ENCODE measurements around the gene C1orf105. TPM values are rescaled to one million over a fixed set of nuclear protein-coding genes. Genes with fewer than 3 reads are reported as not detected.
"Not testable (repeated sequence)": the region's sequence is repeated elsewhere in the genome, so short reads cannot be mapped to it uniquely, and the experiment has no call there.

C1orf105 gene
- total RNA-seq, 1 donor from 2014 or later, result not detected

- ATAC-seq, result no peak
- DNase-seq (ENCODE audit: low spot score), result no peak
- intact Hi-C loops (cut with DNase I), result no loop called here
Measured at GRCh38 chr1:172473842-172474241, 53.4 kb downstream of the C1orf105 start.

GRCh38 chr1:172476218-172476811, 55.8 kb downstream of the C1orf105 start:
- DNase-seq (ENCODE audit: low spot score) (no peak), ATAC-seq (no peak)
- intact Hi-C loops (cut with DNase I), result no loop called here

- intact Hi-C loops (cut with DNase I), result no loop called here
- ATAC-seq, result no peak
Measured at GRCh38 chr1:172477216-172477615, 56.7 kb downstream of the C1orf105 start.

GRCh38 chr1:172477741-172478140, 57.3 kb downstream of the C1orf105 start:
- intact Hi-C loops (cut with DNase I), result no loop called here
- no peak for DNase-seq (ENCODE audit: low spot score)
- ATAC-seq, result no peak

More at GRCh38 chr1:172477216-172477615, 56.7 kb downstream of the C1orf105 start:
- no peak for DNase-seq (ENCODE audit: low spot score)

- intact Hi-C loops (cut with DNase I), result no loop called here
- DNase-seq (ENCODE audit: low spot score) (no peak), ATAC-seq (no peak)
Measured at GRCh38 chr1:172478485-172478884, 58.0 kb downstream of the C1orf105 start.

GRCh38 chr1:172480431-172480830, 59.9 kb downstream of the C1orf105 start:
- no peak for DNase-seq (ENCODE audit: low spot score)
- no peak for ATAC-seq
- intact Hi-C loops (cut with DNase I), result no loop called here

GRCh38 chr1:172482044-172482443, 61.6 kb downstream of the C1orf105 start:
- ATAC-seq (no peak), DNase-seq (ENCODE audit: low spot score) (no peak)
- intact Hi-C loops (cut with DNase I), result no loop called here

GRCh38 chr1:172483448-172483847, 63.0 kb downstream of the C1orf105 start:
- DNase-seq (ENCODE audit: low spot score) (no peak), ATAC-seq (no peak)
- intact Hi-C loops (cut with DNase I), result no loop called here

GRCh38 chr1:172484252-172484651, 63.8 kb downstream of the C1orf105 start:
- DNase-seq (ENCODE audit: low spot score) (no peak), ATAC-seq (no peak)
- intact Hi-C loops (cut with DNase I), result no loop called here

- intact Hi-C loops (cut with DNase I), result no loop called here
Measured at GRCh38 chr1:172485626-172486025, 65.1 kb downstream of the C1orf105 start.

GRCh38 chr1:172486805-172487454, 66.4 kb downstream of the C1orf105 start:
- DNase-seq (ENCODE audit: low spot score) (no peak), ATAC-seq (no peak)
- intact Hi-C loops (cut with DNase I), result no loop called here

More at GRCh38 chr1:172485626-172486025, 65.1 kb downstream of the C1orf105 start:
- DNase-seq (ENCODE audit: low spot score), result no peak
- no peak for ATAC-seq

- ATAC-seq (no peak), DNase-seq (ENCODE audit: low spot score) (no peak)
- intact Hi-C loops (cut with DNase I), result no loop called here
Measured at GRCh38 chr1:172487550-172487949, 67.1 kb downstream of the C1orf105 start.

GRCh38 chr1:172488393-172488792, 67.9 kb downstream of the C1orf105 start:
- ATAC-seq (no peak), DNase-seq (ENCODE audit: low spot score) (no peak)
- intact Hi-C loops (cut with DNase I), result no loop called here

GRCh38 chr1:172489847-172490246, 69.4 kb downstream of the C1orf105 start:
- intact Hi-C loops (cut with DNase I), result no loop called here
- no peak for DNase-seq (ENCODE audit: low spot score)
- no peak for ATAC-seq

- ATAC-seq, result no peak
- intact Hi-C loops (cut with DNase I), result no loop called here
- DNase-seq (ENCODE audit: low spot score), result no peak
Measured at GRCh38 chr1:172492421-172492820, 71.9 kb downstream of the C1orf105 start.

- intact Hi-C loops (cut with DNase I), result no loop called here
- DNase-seq (ENCODE audit: low spot score) (no peak), ATAC-seq (no peak)
Measured at GRCh38 chr1:172494166-172494565, 73.7 kb downstream of the C1orf105 start.

- DNase-seq (ENCODE audit: low spot score); intact Hi-C loops (cut with DNase I); ATAC-seq: not testable (repeated sequence)
Measured at GRCh38 chr1:172496127-172496526, 75.6 kb downstream of the C1orf105 start.

GRCh38 chr1:172496678-172497077, 76.2 kb downstream of the C1orf105 start:
- intact Hi-C loops (cut with DNase I), result no loop called here
- ATAC-seq (no peak), DNase-seq (ENCODE audit: low spot score) (no peak)

GRCh38 chr1:172497230-172497629, 76.7 kb downstream of the C1orf105 start:
- ATAC-seq (no peak), DNase-seq (ENCODE audit: low spot score) (no peak)
- intact Hi-C loops (cut with DNase I), result no loop called here

GRCh38 chr1:172498857-172499256, 78.4 kb downstream of the C1orf105 start:
- no peak for ATAC-seq
- intact Hi-C loops (cut with DNase I), result no loop called here
- no peak for DNase-seq (ENCODE audit: low spot score)

- intact Hi-C loops (cut with DNase I), result no loop called here
- no peak for ATAC-seq
- DNase-seq (ENCODE audit: low spot score), result no peak
Measured at GRCh38 chr1:172499636-172500141, 79.2 kb downstream of the C1orf105 start.

Measured in sciatic nerve (tissue), 2 donors.